GM23248 (cell line): ENCODE results near the gene DOK5.

Experiments used
- EZH2 ChIP-seq: fragments of 200-600 bp; sonication (generic); IDR thresholded peaks from 2 replicates; pipeline ENCODE4 v1.6.1; 2018; ENCODE audit warnings: antibody characterized with exemption, mild to moderate bottlenecking; ENCODE audit not compliant: insufficient read depth, poor library complexity, severe bottlenecking
- EZH2phosphoT487 ChIP-seq: fragments of 200-600 bp; sonication (generic); IDR thresholded peaks from 2 replicates; pipeline ENCODE4 v1.6.1; 2018; ENCODE audit warnings: antibody characterized with exemption, moderate library complexity, mild to moderate bottlenecking, low read depth; ENCODE audit not compliant: insufficient read depth

DNA sequence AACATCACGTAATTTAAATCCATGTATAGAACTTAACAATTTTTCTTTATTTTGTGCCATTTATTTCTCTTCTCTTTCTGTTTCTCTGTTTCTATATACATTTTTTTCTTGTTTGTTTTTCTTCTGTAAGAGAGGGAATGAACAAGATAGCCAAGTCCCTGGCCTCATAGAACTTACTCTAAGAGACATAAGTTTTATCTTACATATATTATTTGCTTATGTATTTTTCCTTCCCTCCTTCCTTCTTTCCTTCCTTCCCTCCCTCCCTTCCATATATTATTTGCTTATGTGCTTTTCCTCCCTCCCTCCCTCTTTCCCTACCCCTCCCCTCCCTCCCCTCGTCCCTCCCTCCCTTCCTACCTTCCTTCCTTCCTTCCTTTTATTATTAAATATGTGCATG is 13.0 kb downstream of the DOK5 start:
- TF ChIP-seq EZH2 (no peak), EZH2phosphoT487 (no peak)
